ENCODE data around the gene DGKB.

GRCh38 chr7:14419531-14419930, 483.0 kb downstream of the DGKB start:
- TF ChIP-seq POLR2AphosphoS5 (IDR thresholded peaks at IDR 0.05): no peak
- TF ChIP-seq, protein P1, sequence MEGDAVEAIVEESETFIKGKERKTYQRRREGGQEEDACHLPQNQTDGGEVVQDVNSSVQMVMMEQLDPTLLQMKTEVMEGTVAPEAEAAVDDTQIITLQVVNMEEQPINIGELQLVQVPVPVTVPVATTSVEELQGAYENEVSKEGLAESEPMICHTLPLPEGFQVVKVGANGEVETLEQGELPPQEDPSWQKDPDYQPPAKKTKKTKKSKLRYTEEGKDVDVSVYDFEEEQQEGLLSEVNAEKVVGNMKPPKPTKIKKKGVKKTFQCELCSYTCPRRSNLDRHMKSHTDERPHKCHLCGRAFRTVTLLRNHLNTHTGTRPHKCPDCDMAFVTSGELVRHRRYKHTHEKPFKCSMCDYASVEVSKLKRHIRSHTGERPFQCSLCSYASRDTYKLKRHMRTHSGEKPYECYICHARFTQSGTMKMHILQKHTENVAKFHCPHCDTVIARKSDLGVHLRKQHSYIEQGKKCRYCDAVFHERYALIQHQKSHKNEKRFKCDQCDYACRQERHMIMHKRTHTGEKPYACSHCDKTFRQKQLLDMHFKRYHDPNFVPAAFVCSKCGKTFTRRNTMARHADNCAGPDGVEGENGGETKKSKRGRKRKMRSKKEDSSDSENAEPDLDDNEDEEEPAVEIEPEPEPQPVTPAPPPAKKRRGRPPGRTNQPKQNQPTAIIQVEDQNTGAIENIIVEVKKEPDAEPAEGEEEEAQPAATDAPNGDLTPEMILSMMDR (IDR thresholded peaks at IDR 0.05): no peak

Measured in sigmoid colon (tissue), 4 donors.